GM12878 (cell line): ENCODE results near the gene SORBS1. TPM values are rescaled to one million over a fixed set of nuclear protein-coding genes. Genes with fewer than 3 reads are reported as not detected.

Source experiments
- ATAC-seq: fragments of 200-7000 bp; cut with Tn5 transposase; 3 replicates; pipeline ENCODE4 v1.9.1; 2020; ENCODE audit warnings: mild to moderate bottlenecking, moderate library complexity
- BruUV-seq: library from RNA; stranded (reverse); fragments of 400-500 nt; replicated peaks from 2 replicates; lab custom pipeline; 2021; lab: Mats Ljungman, UMichigan
- CTCF ChIA-PET: fragments of 300-600 bp; sonication (Branson Sonifier 250); formaldehyde crosslinking; extraction: SDS; loops from one replicate; lab custom pipeline; 2021; ENCODE audit warnings: inconsistent platforms; lab: Yijun Ruan, JAX
- POLR2A ChIA-PET: fragments of 350-600 bp; formaldehyde crosslinking; extraction: SDS; loops from one replicate; lab custom pipeline; 2021; ENCODE audit warnings: inconsistent platforms; lab: Charles Lee
- RAD21 ChIA-PET: fragments of 300-600 bp; sonication (Branson Sonifier 250); formaldehyde crosslinking; loops from one replicate; lab custom pipeline; 2023; ENCODE audit warnings: antibody characterized with exemption; ENCODE audit not compliant: unreplicated experiment; lab: Charles Lee
- SMC1A ChIA-PET: fragments of 300-600 bp; sonication (Branson Sonifier 250); formaldehyde crosslinking; loops from one replicate; lab custom pipeline; 2023; ENCODE audit not compliant: unreplicated experiment, uncharacterized antibody; lab: Charles Lee
- DNase-seq: peaks from one replicate; pipeline ENCODE4 v3.0.0-alpha.2; 2011; ENCODE audit warnings: low read depth, low spot score
- FAIRE-seq: peaks from 3 replicates; lab custom pipeline; 2011; peaks lifted over from hg19 to GRCh38; lab: Jason Lieb, UNC
- H2AFZ ChIP-seq: 2 replicates; pipeline ENCODE4 v1.6.0; 2011; ENCODE audit warnings: low read depth, low read length, control low read depth; ENCODE audit not compliant: control insufficient read depth
- H3K27ac ChIP-seq: 2 replicates; pipeline ENCODE4 v1.5.1; 2011; ENCODE audit warnings: control low read depth; ENCODE audit not compliant: control insufficient read depth, insufficient read depth
- H3K27me3 ChIP-seq, 2 experiments: replicated peaks in 1 of 2; 2 replicates each; pipeline versions ENCODE4 v1.6.0 to v1.6.1; 2011; ENCODE audit warnings: low read length in 1 of 2; ENCODE audit not compliant: control insufficient read depth in 2 of 2, insufficient read depth in 2 of 2
- H3K36me3 ChIP-seq, 2 experiments: 2 replicates each; pipeline ENCODE4 v1.5.1; 2011; ENCODE audit warnings: low read length in 1 of 2; ENCODE audit not compliant: control insufficient read depth in 2 of 2, insufficient read depth in 2 of 2
- H3K4me1 ChIP-seq: 2 replicates; pipeline ENCODE4 v1.6.1; 2011; ENCODE audit warnings: mild to moderate bottlenecking, low read length, moderate library complexity, mixed read lengths; ENCODE audit not compliant: control insufficient read depth, insufficient read depth
- H3K4me2 ChIP-seq: 2 replicates; pipeline ENCODE4 v1.6.0; 2011; ENCODE audit warnings: control low read depth; ENCODE audit not compliant: control insufficient read depth, insufficient read depth
- H3K4me3 ChIP-seq: fragments of 200-600 bp; sonication (generic); 2 replicates; pipeline ENCODE4 v1.5.1; 2016
- H3K79me2 ChIP-seq: 2 replicates; pipeline ENCODE4 v1.6.0; 2011; ENCODE audit warnings: low read length; ENCODE audit not compliant: control insufficient read depth, insufficient read depth
- H3K9ac ChIP-seq: 2 replicates; pipeline ENCODE4 v1.8.0; 2011; ENCODE audit warnings: low read length, control low read depth, mixed read lengths; ENCODE audit not compliant: control insufficient read depth, insufficient read depth
- H3K9me3 ChIP-seq: replicated peaks from 3 replicates; pipeline ENCODE4 v1.5.1; 2011; ENCODE audit warnings: mild to moderate bottlenecking, low read length; ENCODE audit not compliant: control insufficient read depth, insufficient read depth
- H4K20me1 ChIP-seq: 2 replicates; pipeline ENCODE4 v1.6.0; 2011; ENCODE audit not compliant: control insufficient read depth, insufficient read depth
- YBX1 ChIP-seq: fragments of 450-650 bp; IDR thresholded peaks from 2 replicates; pipeline ENCODE4 v1.6.1; 2016; ENCODE audit warnings: antibody characterized with exemption
- WGBS: methylation state at CpG from one replicate; pipeline ENCODE4 v1.1.6; 2016; ENCODE audit warnings: low lambda C conversion rate; ENCODE audit not compliant: insufficient replicate concordance, insufficient coverage; ENCODE audit errors: missing lambda C conversion rate; 5-methylcytosine and 5-hydroxymethylcytosine counted together
- in situ Hi-C: fragments of 300-500 bp; cut with MboI; formaldehyde crosslinking; loops from 9 replicates; pipeline ENCODE4 v1.14.3; 2018; ENCODE audit warnings: mixed read lengths
- intact Hi-C: fragments of 100-400 bp; cut with micrococcal nuclease; formaldehyde crosslinking; loops from one replicate; pipeline ENCODE4 v1.14.2; 2022; ENCODE audit not compliant: unreplicated experiment
- polyA plus RNA-seq, 11 experiments: library from polyadenylated mRNA; depleted of rRNA in 4 of 11; unstranded in 6 of 11; stranded (reverse) in 5 of 11; fragments of >200 nt; fragmentation: Nextera tagmentation in 4 of 11; fragmentation: Illumina TruSeq in 1 of 11; extraction: Ambion mirVana in 4 of 11; extraction: Trizol in 1 of 11; gene quantifications; 1 replicate in 1 of 11; 2 replicates in 10 of 11; pipeline versions ENCODE4 v1.2.1 to v1.2.3, GENCODE V29; 2011 to 2016; ENCODE audit warnings: inconsistent platforms in 2 of 11, missing spikeins in 2 of 11, low read depth in 1 of 11
- total RNA-seq, 4 experiments: library from RNA; depleted of rRNA in 3 of 4; stranded (reverse); fragments of >200 nt in 3 of 4; fragmentation: Illumina TruSeq in 1 of 4; extraction: Trizol in 1 of 4; gene quantifications; 2 replicates each; pipeline versions ENCODE4 v1.2.1 to v1.2.3, GENCODE V29; 2013 to 2021
- TF ChIP-seq, protein P1 (sequence below): IDR thresholded peaks from 2 replicates; pipeline ENCODE4 v1.6.1; 2011; ENCODE audit warnings: low read depth, mild to moderate bottlenecking, low read length, moderate library complexity, borderline replicate concordance; ENCODE audit errors: extremely low read depth
- TF ChIP-seq, protein P2 (sequence below): fragments of 450-650 bp; IDR thresholded peaks from 2 replicates; pipeline ENCODE4 v1.6.1; 2017; ENCODE audit warnings: low read depth, mild to moderate bottlenecking, moderate library complexity
- TF ChIP-seq, protein P3 (sequence below): IDR thresholded peaks from 2 replicates; pipeline ENCODE4 v1.6.1; 2011; ENCODE audit warnings: borderline replicate concordance, low read depth, mild to moderate bottlenecking, moderate library complexity, low read length; ENCODE audit not compliant: insufficient read depth, poor library complexity, severe bottlenecking

The SORBS1 gene
- total and polyA plus RNA-seq, 10 of the 15 experiments (the other 5 are each of a cell fraction or from before 2014, with no cell fraction given): 0.13 to 0.75 (median 0.39) TPM

DNA sequence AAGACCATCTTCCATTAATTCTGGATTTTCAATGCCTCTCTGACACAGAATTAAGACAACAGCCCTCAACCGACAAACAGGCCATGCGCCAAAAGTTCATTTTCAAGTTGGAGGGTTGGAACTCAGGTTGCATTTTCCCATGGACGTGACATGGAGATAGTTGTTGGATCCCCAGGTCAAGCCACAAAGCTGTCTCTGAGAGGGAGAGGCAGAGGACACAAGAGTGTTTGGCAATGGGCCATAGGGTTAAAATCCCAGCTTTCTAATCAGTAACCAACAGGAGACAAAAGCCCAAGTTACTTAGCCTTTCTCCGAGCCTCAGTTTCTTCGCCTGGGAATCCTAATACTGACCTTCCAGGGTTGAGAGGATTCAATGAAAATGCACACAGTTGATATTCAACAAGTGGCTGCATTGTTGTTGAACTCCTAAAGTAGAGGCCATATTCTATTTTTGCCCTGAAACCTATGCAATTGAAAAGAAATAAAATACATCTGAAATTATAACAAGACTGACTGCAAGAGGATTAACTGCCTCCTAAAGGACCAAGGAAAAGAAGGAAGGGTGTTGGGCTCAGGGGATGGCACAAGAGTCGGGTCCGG lies 44.3 kb downstream of the SORBS1 start:
- ChIA-PET SMC1A (interaction anchor here (1.2 kb wide), 1 partner anchor 10 kb away, joined by 3 read pairs; no protein-coding TSS in a partner anchor), CTCF (no interaction called here), POLR2A (no interaction called here), RAD21 (no interaction called here)
- H3K27me3 ChIP-seq: peaks cover 0 to 5% of the 10 kb centered on the region in 2 experiments; a peak in 3 of 4 replicates
- intact Hi-C loops: no loop called here
- no peaks in the 10 kb centered on the region for H3K9me3 ChIP-seq
- TF ChIP-seq, protein P1, sequence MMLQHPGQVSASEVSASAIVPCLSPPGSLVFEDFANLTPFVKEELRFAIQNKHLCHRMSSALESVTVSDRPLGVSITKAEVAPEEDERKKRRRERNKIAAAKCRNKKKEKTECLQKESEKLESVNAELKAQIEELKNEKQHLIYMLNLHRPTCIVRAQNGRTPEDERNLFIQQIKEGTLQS: no peak
- H4K20me1 ChIP-seq: no peaks in the 10 kb centered on the region
- DNase-seq (no peak), FAIRE-seq (no peak), ATAC-seq (no peak)
- H3K4me2 ChIP-seq: no peak overlapping the region
- no peaks in the 10 kb centered on the region for H3K36me3 ChIP-seq
- no peak overlapping the region for H3K27ac ChIP-seq
- no peak overlapping the region for H2AFZ ChIP-seq
- no TSS peak for BruUV-seq
- no peak overlapping the region for H3K4me3 ChIP-seq
- H3K4me1 ChIP-seq: no peaks in the 10 kb centered on the region
- in situ Hi-C loops: no loop called here
- H3K9ac ChIP-seq: no peak overlapping the region
- WGBS: 40% methylated on average over 7 of the region's 7 CpGs
- H3K79me2 ChIP-seq: no peaks in the 10 kb centered on the region

DNA sequence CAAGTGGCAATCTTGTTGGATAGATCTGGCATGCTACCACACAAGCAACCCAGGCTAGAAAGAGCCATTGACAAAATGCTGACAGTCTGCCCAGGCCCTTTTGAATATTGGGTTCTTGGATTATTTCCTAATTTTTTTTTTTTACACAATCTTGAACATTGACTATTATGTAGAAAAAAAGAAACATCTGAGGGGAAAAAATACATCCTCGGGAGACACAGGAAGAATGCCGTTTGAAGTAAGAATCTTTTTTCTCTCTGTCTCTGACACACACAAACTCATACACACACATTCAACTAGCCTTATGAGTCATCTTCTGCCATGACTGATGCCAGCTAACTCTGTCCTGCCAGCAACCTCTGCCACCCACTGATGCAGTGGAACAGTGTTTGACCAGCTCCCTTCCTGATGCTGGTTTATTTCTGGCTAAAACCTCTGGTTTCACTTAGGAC lies 47.2 kb downstream of the SORBS1 start:
- no peak overlapping the region for H2AFZ ChIP-seq
- no peak overlapping the region for H3K4me2 ChIP-seq
- ChIA-PET SMC1A (interaction anchor here (1.1 kb wide), 1 partner anchor 18 kb away, joined by 3 read pairs; no protein-coding TSS in a partner anchor), POLR2A (no interaction called here), CTCF (interaction anchor here (0.8 kb wide), 1 partner anchor 83 kb away, joined by 3 read pairs; no protein-coding TSS in a partner anchor), RAD21 (no interaction called here)
- DNase-seq (no peak), FAIRE-seq (no peak), ATAC-seq (no peak)
- no peak for TF ChIP-seq YBX1
- TF ChIP-seq, protein P2, sequence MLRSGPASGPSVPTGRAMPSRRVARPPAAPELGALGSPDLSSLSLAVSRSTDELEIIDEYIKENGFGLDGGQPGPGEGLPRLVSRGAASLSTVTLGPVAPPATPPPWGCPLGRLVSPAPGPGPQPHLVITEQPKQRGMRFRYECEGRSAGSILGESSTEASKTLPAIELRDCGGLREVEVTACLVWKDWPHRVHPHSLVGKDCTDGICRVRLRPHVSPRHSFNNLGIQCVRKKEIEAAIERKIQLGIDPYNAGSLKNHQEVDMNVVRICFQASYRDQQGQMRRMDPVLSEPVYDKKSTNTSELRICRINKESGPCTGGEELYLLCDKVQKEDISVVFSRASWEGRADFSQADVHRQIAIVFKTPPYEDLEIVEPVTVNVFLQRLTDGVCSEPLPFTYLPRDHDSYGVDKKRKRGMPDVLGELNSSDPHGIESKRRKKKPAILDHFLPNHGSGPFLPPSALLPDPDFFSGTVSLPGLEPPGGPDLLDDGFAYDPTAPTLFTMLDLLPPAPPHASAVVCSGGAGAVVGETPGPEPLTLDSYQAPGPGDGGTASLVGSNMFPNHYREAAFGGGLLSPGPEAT: no peak
- TF ChIP-seq, protein P3, sequence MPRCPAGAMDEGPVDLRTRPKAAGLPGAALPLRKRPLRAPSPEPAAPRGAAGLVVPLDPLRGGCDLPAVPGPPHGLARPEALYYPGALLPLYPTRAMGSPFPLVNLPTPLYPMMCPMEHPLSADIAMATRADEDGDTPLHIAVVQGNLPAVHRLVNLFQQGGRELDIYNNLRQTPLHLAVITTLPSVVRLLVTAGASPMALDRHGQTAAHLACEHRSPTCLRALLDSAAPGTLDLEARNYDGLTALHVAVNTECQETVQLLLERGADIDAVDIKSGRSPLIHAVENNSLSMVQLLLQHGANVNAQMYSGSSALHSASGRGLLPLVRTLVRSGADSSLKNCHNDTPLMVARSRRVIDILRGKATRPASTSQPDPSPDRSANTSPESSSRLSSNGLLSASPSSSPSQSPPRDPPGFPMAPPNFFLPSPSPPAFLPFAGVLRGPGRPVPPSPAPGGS: peak; percentile 59
- no peaks in the 10 kb centered on the region for H3K79me2 ChIP-seq
- H3K4me3 ChIP-seq: no peak overlapping the region
- BruUV-seq: no TSS peak
- no peaks in the 10 kb centered on the region for H3K4me1 ChIP-seq
- no peaks in the 10 kb centered on the region for H4K20me1 ChIP-seq
- intact Hi-C loops: no loop called here
- no peak overlapping the region for H3K27ac ChIP-seq
- H3K9me3 ChIP-seq: no peaks in the 10 kb centered on the region
- H3K9ac ChIP-seq: no peak overlapping the region
- in situ Hi-C loops: no loop called here
- H3K27me3 ChIP-seq: peaks cover 0 to 3% of the 10 kb centered on the region in 2 experiments; a peak in 2 of 4 replicates
- 0% methylated on average over 2 of the region's 2 CpGs for WGBS
- no peaks in the 10 kb centered on the region for H3K36me3 ChIP-seq
